Prostate gland (tissue), 2 donors: Measurements from ENCODE around the gene PPAN.

Experiments
- POLR2AphosphoS5 ChIP-seq: sonication (generic); formaldehyde crosslinking; IDR thresholded peaks from one replicate; pipeline ENCODE4 v1.6.1; 2017; ENCODE audit warnings: antibody characterized with exemption
- TF ChIP-seq, protein P1 (sequence below), 4 experiments: fragments of 200-600 bp in 2 of 4; fragments of 450-650 bp in 2 of 4; sonication (generic) in 2 of 4; IDR thresholded peaks; 1 replicate in 3 of 4; 2 replicates in 1 of 4; pipeline ENCODE4 v1.5.1; 2016 to 2019; ENCODE audit warnings: antibody characterized with exemption in 4 of 4, mild to moderate bottlenecking in 2 of 4, moderate library complexity in 2 of 4

GRCh38 chr19:10145031-10145430 is 38.9 kb downstream of the PPAN start:
- TF ChIP-seq, protein P1, sequence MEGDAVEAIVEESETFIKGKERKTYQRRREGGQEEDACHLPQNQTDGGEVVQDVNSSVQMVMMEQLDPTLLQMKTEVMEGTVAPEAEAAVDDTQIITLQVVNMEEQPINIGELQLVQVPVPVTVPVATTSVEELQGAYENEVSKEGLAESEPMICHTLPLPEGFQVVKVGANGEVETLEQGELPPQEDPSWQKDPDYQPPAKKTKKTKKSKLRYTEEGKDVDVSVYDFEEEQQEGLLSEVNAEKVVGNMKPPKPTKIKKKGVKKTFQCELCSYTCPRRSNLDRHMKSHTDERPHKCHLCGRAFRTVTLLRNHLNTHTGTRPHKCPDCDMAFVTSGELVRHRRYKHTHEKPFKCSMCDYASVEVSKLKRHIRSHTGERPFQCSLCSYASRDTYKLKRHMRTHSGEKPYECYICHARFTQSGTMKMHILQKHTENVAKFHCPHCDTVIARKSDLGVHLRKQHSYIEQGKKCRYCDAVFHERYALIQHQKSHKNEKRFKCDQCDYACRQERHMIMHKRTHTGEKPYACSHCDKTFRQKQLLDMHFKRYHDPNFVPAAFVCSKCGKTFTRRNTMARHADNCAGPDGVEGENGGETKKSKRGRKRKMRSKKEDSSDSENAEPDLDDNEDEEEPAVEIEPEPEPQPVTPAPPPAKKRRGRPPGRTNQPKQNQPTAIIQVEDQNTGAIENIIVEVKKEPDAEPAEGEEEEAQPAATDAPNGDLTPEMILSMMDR (IDR thresholded peaks at IDR 0.05), result no peak
- TF ChIP-seq POLR2AphosphoS5, result no peak
